Liver (tissue), 3 donors: ENCODE results near the gene COPS4.

Source experiments
- EGR1 ChIP-seq, 2 donors: IDR thresholded peaks; 2 replicates each; pipeline ENCODE4 v1.6.1; 2016 to 2018; ENCODE audit warnings: antibody characterized with exemption in 2 of 2, low read depth in 2 of 2
- GABPA ChIP-seq, 2 donors: IDR thresholded peaks in 1 of 2; conservative IDR thresholded peaks in 1 of 2; 2 replicates each; pipeline ENCODE4 v1.6.1; 2016; ENCODE audit warnings: antibody characterized with exemption in 2 of 2, mild to moderate bottlenecking in 1 of 2, moderate library complexity in 1 of 2
- JUND ChIP-seq, 2 donors: IDR thresholded peaks; 2 replicates each; pipeline ENCODE4 v1.6.1; 2016; ENCODE audit warnings: antibody characterized with exemption in 2 of 2
- RAD21 ChIP-seq, 2 donors: IDR thresholded peaks; 2 replicates each; pipeline ENCODE4 v1.6.1; 2016; ENCODE audit warnings: antibody characterized with exemption in 2 of 2, mild to moderate bottlenecking in 2 of 2
- SP1 ChIP-seq: IDR thresholded peaks from 2 replicates; pipeline ENCODE4 v1.6.1; 2018; ENCODE audit warnings: antibody characterized with exemption, mild to moderate bottlenecking
- TAF1 ChIP-seq: conservative IDR thresholded peaks from 2 replicates; pipeline ENCODE4 v1.6.1; 2016; ENCODE audit warnings: antibody characterized with exemption, mild to moderate bottlenecking
- YY1 ChIP-seq: IDR thresholded peaks from 2 replicates; pipeline ENCODE4 v1.6.1; 2016; ENCODE audit warnings: antibody characterized with exemption, mild to moderate bottlenecking
- TF ChIP-seq, protein P1 (sequence below): fragments of 150-350 bp; IDR thresholded peaks from 2 replicates; pipeline ENCODE4 v1.5.1; 2017; ENCODE audit warnings: improper control_type of control experiment, low read depth, low read length; ENCODE audit not compliant: missing input control
- TF ChIP-seq, protein P2 (sequence below): IDR thresholded peaks from 2 replicates; pipeline ENCODE4 v1.6.1; 2016; ENCODE audit warnings: antibody characterized with exemption
- TF ChIP-seq, protein P3 (sequence below): IDR thresholded peaks from 2 replicates; pipeline ENCODE4 v1.6.1; 2016; ENCODE audit warnings: antibody characterized with exemption
- donor health status: healthy.
- donor health status: healthy.

DNA sequence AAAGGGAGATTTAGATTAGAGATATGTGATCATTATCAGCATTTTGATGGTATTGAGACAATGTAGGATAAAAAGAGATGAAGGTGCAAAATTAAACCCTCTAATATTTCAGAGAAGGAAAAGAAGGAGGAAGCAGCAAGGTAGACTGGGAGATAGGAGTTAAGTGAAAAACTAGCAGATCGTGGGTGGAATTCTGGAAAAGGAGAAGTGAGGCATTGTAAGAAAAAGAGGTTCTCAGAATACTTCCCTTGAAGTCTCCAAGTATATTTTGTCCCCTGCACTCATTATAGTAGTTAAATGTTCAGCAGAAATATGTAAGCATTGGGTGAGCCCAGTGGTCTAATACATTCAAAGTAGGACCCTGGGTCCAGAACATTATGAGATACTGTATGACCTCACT is 30.3 kb downstream of the COPS4 start:
- TF ChIP-seq, protein P1, sequence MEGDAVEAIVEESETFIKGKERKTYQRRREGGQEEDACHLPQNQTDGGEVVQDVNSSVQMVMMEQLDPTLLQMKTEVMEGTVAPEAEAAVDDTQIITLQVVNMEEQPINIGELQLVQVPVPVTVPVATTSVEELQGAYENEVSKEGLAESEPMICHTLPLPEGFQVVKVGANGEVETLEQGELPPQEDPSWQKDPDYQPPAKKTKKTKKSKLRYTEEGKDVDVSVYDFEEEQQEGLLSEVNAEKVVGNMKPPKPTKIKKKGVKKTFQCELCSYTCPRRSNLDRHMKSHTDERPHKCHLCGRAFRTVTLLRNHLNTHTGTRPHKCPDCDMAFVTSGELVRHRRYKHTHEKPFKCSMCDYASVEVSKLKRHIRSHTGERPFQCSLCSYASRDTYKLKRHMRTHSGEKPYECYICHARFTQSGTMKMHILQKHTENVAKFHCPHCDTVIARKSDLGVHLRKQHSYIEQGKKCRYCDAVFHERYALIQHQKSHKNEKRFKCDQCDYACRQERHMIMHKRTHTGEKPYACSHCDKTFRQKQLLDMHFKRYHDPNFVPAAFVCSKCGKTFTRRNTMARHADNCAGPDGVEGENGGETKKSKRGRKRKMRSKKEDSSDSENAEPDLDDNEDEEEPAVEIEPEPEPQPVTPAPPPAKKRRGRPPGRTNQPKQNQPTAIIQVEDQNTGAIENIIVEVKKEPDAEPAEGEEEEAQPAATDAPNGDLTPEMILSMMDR, result no peak
- TF ChIP-seq TAF1 (no peak), RAD21 (IDR thresholded peaks at IDR 0.05) (no peak), EGR1 (IDR thresholded peaks at IDR 0.05; ENCODE audit: low read depth in 2 of 2) (no peak), GABPA (IDR thresholded peaks at IDR 0.05 in 1 of 2, conservative IDR thresholded peaks at IDR 0.05 in 1 of 2) (no peak), JUND (IDR thresholded peaks at IDR 0.05) (no peak), SP1 (no peak), YY1 (no peak)
- TF ChIP-seq, protein P2, sequence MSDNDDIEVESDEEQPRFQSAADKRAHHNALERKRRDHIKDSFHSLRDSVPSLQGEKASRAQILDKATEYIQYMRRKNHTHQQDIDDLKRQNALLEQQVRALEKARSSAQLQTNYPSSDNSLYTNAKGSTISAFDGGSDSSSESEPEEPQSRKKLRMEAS, result no peak
- TF ChIP-seq, protein P3, sequence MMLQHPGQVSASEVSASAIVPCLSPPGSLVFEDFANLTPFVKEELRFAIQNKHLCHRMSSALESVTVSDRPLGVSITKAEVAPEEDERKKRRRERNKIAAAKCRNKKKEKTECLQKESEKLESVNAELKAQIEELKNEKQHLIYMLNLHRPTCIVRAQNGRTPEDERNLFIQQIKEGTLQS, result no peak
